Neural progenitor cell (in vitro differentiated cells): Measurements from ENCODE around the gene KRTAP5-5.

Experiments
- CTCF ChIP-seq: fragments of 200-600 bp; sonication (generic); IDR thresholded peaks from 2 replicates; pipeline ENCODE4 v1.5.1; 2017; ENCODE audit warnings: antibody characterized with exemption, mild to moderate bottlenecking
- EZH2 ChIP-seq: fragments of 200-600 bp; sonication (generic); IDR thresholded peaks from 2 replicates; pipeline ENCODE4 v1.6.1; 2017; ENCODE audit warnings: antibody characterized with exemption, mild to moderate bottlenecking, moderate library complexity
- EZH2phosphoT487 ChIP-seq: fragments of 200-600 bp; sonication (generic); IDR thresholded peaks from 2 replicates; pipeline ENCODE4 v1.6.1; 2017; ENCODE audit warnings: antibody characterized with exemption

- TF ChIP-seq CTCF (no peak), EZH2phosphoT487 (no peak), EZH2 (no peak)
Measured at GRCh38 chr11:1643146-1643690, 13.6 kb downstream of the KRTAP5-5 start.
